GM12891 (cell line): Measurements from ENCODE around the gene MFSD6.

Experiments used
- POLR2A ChIP-seq: IDR thresholded peaks from 2 replicates; pipeline ENCODE4 v1.6.1; 2011; ENCODE audit warnings: low read depth, low read length, control low read depth
- POLR2AphosphoS5 ChIP-seq: IDR thresholded peaks from 2 replicates; pipeline ENCODE4 v1.6.1; 2011; ENCODE audit warnings: low read depth, low read length, control low read depth
- TAF1 ChIP-seq: IDR thresholded peaks from 2 replicates; pipeline ENCODE4 v1.6.1; 2011; ENCODE audit warnings: low read depth, low read length, control low read depth

DNA sequence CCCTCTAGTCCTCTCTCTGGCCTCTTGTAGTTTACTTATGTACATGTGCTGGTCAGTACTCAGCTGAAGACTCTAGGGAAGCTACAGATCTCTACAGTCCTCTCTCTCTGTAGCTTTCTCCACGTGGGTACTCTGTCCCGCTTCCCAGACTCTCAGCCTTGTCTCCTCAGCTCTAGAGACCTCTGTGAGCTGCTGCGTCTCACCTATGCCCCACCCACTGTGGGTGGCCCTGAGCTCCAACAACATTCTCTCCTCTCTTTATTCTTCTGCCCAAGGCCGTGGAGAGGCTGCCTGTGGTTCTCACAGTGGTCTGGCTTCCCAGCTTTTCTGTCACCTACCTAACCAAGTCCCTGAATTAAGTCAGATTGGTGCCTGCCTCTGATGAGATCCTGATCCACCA is 33.4 kb downstream of the MFSD6 start:
- TF ChIP-seq POLR2A (no peak), POLR2AphosphoS5 (no peak), TAF1 (no peak)
